Suppressor macrophage treated with lipopolysaccharide for 1 hour (primary cell): ENCODE measurements around the gene RPA1.

Experiments used
- DNase-seq, 3 donors: peaks; one replicate each; pipeline ENCODE4 v3.0.0-alpha.2; 2020 to 2022

Gene RPA1

DNA sequence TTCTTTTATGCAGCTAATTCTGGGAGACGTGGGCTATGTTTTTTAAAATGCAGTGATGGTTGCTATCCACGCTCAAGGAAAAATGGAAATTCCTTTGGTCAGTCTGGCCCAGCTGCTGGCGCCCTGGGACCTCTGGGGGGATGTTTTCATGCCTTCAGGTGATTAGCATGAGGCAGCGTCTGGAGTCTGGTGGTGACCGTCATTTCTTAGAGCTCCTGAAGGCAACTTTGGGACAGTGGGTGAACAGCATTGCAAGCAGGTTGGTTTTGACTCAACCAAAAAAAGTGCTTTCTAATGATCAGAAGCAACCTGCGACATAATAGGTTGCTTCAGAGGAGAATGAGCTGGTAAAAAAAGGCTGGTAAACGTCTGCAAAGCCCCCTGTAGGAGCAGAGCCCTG lies 82.3 kb downstream of the RPA1 start:
- no peak for DNase-seq

DNA sequence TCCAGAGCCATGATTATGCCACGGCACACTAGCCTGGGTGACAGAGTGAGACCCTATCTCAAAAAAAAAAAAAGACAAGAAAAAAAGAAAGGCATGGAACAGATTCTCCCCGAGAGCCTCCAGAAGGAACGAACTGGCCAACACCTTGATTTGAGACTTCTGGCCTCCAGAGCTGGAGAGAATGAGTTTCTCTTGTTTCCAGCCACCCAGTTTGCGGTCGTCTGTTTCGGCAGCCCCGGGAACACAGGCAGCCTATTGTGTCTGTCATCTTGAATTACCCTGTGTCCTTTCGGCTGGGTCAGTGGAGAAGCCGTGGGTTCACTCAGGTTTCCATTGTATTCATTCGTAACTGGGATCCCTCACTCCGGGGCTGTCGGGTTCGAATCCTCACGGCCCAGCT lies 83.9 kb downstream of the RPA1 start:
- no peak for DNase-seq

DNA sequence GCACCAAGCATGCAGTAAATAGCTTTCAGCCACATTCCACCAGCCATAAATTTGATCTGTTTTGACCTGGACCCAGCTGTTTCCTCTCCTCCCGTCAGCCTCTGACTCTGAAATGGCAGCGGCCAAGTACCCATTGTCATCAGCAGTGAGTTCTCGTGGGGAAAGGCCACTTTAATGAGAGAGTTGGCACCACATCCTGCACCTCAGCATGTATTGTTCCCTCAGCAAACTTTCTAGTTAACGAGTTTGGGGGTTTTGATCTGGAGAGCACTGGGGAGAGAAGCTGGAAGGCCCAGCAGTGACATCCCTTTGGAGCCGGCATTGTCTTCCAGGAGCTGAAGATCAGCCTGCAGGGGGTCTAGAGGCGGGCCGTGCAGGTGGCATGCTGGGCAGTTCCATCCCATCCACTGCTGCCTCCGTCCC lies 84.9 kb downstream of the RPA1 start:
- no peak for DNase-seq

DNA sequence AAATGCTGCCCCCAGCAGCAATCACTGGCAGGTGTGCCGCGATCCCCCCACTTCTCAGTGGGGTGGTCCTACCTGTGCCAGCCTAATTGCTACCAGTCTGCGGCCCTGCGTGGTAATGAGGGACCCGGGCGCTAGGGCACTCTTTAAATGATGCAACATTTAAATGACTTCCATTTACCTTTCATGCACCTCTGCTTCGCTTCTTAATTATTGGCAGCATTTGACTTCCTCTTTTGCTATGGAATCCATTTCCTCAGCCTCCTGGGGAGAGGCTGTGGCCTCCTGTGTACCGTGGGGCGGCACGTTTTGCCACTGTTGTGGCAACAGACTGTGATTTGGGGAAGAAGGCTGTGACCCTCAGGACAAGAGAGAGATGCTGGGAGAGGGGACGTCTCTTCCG lies 86.1 kb downstream of the RPA1 start:
- DNase-seq: no peak

DNA sequence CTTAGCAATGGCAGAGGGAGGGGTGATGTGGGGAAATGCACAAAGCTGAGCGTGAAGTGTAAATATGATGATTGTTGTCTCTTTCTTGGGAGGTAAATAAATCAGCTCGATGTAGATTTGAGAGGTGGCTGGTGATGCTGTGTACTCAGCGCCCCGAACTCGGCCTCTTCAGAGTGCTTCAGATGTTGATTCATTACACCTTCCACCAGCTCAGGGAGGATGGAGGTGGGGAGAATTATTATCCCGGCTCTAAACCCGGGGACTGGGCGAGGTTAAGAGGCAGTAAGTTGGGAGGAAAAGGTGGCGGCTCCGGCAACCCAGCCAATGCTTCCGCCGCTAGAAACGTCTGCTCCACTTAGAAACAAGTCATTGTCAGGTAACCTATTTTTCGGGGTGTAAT lies 86.5 kb downstream of the RPA1 start:
- DNase-seq: no peak

DNA sequence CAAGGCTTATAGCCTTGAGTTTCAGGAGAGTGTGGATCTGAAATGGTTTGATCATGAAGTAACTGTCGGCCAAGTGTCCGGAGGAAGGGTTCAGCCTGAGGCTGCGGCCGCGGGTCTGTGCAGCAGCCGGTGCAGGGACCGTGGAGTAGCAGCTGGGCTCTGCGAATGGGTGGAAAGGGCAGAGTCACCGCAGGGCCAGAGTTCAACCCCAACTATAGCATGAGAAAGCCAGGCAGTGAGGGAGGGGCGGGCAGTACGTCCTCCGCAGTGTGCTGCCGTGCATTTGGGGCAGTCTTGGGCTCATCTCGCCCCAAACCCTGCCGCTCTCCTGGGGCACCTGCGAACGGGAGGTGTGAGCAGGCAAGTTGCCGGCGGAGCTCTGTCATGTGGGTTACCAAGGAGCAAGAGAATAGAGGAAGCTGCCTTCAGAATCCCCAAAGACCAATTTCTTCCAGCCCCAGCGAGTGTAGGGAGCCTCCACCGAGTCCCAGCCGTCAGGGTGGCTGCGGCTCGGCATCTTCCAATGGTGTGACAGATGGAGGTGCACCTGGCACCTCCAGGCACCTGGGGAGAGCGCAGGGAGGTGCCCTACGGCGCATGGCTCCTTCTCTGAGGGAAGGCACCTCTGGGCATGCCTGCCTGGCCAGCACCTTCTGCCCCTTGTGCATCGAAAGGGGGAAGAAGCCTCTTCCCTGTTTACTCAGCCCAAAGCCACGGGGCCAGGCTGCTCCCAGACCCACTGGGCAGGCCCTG lies 87.3 kb downstream of the RPA1 start:
- DNase-seq: no peak

DNA sequence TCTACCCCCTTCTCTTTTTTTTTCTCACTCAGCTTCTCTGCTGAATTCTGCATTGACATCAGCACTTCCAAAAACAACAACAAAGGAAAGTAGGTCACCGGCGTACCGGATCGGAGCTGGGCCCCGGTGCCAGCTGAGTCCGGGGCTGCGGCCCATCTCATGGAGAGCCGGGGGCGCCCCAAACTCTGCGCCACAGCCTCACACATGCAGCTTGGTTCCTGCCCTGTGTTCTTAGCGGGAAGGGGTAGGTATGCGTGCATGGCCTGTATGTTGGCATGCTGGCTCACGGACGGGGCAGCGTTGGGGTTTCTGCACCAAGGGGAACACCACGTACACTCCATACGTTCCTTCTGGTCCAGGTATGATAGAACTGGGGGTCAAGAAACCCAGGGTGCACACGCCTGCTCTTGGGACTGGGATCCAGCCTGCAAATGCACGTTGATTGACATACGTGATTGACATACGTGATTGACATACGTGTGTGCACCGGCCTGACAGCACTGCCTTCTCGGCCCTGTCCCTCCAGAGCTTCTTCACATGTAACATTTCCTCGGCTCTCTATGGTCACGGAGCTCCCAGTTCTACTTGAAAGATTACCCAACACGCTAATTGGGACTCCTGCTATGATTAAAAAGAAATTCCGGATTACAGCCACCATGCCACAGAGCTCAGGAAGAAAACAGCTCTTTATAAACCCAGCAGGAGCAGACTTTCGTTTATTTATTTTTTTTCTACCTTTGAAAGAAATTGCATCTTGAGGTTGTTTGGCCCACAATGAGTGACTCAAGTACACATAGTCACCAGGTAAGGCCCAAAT lies 88.7 kb downstream of the RPA1 start:
- no peak for DNase-seq

DNA sequence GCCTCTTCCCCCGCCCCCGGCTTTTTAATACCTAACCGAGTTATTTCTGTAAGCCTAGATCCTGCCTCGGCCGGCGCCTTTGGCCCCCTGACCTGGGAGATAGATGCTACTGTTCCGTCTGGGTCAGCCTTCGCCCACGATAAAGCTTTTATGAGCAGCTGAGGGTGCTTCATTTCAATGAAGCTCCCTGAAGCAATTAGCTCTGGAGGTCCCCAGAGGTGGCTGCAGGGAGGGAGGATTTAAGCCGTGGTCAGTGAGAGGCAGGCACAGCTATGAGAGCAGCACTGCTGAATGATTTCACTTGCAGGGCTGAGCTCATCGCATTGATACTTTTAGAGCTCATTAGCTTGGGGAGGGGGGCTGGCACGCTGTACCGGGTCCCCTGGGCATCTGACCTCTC lies 89.4 kb downstream of the RPA1 start:
- no peak for DNase-seq

DNA sequence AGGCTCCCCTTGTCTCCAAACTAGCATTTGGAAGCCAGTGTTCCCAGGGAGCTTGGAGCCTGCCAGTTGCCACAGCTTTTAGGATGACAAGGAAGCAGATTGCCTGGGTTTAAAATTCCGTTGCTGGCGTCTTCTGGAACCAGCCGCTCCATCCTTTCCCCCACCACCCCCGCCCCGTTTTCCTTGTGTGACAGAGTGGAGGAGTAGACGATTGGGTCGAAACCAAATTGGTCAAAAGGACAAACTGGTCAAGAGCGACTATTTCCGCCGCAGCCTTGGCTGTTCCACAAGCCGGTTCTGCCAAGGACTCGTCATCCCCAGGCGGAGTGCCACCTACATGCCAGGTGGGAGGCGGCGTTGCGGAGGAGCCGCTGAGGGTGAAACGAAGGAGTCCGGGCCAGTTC lies 91.1 kb downstream of the RPA1 start:
- DNase-seq: no peak

DNA sequence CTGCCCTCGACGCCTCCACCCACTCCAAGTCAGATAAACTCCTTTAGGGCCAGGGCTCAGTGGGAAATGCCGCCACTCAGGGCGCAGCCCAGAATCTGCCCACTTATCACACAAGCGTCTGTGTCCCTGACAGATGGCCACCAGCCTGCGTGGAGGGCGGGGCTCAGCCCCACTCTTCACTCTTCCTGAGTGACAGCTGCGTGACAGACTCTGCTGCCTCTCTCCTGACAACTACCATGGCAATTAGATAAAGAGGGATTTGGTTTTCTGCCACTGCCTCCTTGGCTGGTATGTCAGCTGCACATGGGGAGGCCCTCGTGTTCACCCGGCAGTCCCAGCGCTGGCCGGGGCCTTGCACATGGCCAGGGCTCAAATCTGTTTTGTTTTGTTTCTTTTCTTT lies 99.2 kb downstream of the RPA1 start:
- no peak for DNase-seq

DNA sequence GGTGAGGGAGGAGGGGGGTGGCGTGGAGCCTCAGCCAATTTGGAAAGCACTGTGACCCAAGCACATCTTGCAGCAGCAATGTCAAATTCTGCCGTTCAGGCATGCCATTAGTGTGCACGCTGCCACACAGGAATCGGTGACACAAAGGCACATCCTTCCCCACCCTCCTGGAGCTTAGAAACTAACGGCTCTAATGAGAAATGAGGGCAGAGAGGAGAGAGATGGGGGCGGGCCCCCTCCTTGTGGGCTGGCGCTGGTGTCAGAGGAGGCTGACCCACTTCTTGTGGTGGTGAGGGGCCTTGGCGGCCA lies 100.5 kb downstream of the RPA1 start:
- DNase-seq: no peak

DNA sequence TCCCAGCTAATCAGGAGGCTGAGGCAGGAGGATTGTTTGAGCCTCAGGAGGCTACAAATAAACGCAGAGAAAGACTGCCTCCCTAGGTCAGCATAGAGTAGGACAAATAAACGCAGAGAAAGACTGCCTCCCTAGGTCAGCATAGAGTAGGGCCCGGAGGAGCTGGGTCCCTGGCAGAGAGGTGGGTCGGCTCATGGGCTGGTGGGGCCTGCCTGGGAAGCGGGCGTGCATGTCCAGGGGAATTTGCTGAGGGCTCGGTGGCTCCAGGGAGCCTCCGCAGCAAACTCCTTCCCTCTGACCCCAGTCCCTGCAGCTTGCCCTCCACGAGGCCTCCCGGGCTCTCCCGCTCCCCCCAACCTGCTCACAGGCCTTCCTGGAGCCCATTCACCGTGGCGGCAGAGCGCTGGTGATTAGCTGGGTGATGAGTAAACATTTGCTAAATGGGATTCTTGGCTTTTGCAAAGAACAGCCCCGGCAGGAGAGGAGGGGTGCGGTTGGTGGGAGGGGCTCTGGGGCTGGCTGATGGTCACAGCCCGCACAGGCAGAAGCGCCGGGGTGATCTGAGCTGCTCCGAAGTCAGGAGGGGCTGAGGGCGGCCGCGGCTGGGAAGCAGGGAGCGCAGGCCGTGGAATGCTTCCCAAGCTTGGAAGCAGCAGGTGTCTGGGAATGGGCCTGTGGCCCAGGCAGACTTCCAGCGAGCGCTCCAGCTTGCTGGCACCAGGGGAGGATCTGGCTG lies 102.2 kb downstream of the RPA1 start:
- DNase-seq: no peak

DNA sequence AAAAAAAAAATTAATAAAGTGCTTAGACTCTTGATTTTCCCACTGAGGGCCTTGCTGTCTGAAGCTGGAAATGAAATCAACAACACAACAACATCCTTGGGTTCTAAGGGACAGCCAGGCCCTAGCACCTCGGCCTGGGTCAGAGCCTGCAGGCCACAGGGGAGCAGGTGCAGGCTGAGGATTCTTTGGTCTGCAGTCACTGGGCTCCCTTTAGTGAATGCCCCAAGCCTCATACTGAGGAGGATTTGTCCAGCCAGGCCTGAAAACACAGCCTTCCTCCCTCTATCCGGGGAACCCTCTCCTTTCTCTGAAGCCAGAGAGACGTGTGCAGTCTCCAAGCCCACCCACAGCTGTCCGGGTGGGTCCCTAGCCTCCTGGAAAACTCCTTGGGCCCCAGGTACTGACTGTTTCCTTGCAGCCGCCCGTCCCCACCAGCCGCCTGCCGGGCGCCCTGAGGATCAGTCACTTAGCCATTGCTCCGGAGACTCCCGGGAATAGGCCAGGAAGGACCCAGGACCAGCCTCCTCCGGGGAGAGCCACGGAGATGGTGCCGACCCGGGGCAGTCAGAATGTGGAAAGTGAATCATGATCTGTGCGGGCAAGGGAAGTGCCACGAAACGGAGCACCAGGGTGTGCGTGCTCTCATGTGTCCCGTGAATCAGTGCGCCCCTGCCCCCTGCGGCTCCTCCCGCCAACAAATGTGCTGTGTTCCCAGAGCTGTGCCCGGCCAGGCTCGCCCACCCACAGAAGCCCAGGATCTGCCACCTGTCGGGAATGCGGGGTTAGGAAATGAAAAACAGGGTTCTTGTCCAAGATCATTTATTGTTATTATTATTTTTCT lies 104.3 kb downstream of the RPA1 start:
- DNase-seq: no peak

DNA sequence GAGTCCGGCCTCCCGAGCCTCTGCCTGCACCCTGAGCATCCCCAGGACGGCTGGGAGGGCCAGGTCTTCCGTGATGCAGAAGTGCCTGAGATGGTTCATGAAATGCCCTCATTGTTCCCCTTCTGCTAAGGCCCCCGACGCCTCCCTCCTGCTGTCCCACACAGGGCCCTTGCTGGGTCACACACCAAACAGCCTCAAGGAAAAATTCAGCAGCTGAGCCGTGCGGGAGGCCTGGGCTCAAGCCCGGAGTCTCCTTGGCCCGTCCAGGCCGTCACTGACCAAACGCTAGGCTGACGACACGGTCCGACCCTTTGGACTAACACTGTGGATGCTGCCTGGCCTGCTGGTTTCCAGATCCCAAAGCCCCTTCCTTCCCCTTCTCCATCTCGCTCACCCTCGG lies 105.1 kb downstream of the RPA1 start:
- no peak for DNase-seq

DNA sequence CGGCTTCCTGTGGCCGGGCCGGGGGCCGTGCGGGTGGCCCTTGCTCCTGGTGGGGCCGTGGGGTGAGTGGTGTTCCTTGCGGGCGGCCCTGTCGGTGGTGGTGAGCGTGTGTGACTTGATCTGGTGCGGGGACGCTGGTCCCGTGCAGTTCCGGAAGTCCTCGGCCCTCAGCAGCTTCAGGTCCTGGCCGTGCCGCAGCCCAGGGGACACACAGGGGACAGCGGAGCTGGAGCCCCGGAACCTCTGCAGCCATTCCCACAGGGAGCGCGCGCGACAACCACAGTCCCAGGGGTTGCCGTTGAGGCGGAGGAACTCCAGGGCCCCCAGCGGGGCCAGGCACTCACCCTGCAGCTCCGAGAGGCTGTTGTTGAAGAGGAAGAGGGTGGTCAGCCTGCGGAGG lies 107.0 kb downstream of the RPA1 start:
- DNase-seq: no peak

DNA sequence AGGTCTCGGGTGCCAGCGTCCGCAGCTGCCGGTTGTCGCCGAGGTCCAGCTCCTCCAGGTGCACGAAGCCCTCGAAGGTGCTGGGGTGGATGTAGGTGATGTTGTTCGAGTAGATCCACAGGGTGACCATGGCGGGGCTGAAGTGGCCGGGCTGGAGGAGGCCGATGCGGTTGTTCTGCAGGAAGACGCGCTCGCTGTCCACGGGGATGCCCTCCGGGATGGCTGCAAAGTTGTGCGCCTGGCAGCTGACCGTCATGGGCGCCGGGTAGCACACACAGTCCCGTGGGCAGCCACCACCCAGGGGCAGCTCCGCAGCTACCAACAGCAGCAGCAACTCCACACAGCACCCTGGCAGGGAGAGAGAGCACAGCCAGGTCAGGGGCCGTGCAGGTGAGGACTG lies 107.7 kb downstream of the RPA1 start:
- DNase-seq: no peak

DNA sequence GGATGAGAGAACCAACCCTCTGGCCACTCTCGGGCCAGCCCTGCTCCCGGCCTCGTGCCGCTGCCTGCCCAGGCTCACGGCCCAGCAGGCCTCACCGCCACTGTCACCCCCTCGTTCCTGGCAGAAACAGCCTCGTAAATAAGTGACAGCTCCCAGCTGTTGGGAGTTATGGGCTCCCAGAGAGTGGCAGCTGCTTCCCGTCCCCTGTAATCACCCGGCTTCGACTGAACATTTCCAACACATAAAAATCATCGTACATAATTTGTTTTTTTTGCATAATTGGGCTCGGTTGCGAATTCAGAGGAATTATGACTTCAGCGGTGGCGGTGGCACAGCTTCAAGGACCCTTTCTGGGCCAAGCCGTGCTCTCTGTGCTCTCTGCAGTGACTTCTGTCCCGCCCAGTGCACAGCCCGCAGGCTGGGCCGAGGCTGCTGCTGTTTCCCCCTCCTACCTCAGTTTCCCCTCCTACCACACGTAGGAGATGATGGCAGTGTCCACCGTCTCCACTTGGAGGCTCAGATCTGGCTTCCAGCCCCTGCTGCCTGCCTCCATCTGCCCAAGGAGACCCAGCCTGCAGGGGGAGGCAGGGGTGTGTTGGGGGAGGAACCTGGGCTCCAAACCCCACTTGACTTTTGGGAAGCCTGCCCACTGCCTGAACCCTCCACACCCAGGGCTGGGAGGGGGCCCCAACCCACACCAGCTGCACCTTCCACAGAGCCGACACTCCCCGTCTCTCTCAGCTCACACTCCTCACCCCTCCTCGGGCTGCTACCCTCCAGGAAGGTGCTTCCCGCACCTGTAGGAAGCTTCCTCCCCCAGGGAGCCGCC lies 110.4 kb downstream of the RPA1 start:
- DNase-seq: no peak

DNA sequence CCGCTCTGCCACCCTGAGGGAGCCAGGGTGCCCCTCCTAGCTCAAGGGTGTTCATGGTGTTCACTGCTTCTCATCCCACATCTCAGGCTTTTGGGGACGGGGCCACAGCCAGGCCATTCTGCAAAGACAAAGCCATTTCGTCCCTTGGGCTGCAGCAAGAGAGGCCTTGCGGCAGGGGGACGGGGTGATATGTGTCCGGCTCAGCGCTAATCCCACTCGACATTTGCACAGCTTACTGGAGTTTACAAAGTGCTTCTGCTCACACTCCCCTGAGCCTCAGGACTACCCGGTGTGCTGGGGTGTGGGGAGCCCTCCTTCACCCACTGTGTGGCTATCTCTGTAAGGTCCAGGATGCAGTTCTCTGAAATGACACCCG lies 111.0 kb downstream of the RPA1 start:
- DNase-seq: no peak

DNA sequence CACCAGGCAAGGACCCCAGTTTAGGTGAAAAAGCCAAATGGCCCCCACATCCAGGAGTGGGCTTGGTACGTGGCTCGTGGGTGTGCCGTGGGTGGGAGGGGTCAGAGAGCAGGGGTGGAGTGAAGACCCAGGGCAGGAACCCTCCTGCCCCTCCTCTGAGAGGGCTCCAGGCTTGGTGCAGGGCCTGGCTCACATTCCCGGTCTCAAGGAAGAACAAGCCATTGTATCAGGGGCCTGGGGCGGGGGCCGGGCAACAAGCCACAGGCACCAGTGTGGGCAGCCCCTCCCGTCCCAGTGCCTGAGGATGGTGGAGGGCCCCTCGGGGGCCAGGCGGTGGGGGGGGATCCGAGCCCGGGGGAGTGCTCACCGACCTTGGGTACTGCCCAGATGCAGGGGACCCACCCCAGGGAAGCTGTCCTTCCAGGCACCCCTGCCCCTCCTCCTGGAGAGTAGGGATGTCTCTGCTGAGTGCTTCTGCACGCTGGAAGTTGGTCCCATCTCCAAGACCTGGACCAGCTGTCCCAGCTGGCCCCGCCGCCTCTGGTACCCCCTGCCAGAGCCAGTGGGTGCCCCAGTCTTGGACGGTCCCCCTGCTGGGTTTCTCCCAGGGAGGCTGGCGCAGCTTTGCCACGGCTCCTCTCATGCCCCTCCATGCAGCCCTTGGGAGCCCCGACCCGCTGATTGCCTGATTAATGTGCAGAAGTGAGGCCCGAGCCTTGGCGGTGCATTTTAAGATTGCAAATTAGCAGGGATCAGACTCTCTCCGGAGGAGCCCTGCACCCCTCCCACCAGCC lies 111.7 kb downstream of the RPA1 start:
- no peak for DNase-seq

DNA sequence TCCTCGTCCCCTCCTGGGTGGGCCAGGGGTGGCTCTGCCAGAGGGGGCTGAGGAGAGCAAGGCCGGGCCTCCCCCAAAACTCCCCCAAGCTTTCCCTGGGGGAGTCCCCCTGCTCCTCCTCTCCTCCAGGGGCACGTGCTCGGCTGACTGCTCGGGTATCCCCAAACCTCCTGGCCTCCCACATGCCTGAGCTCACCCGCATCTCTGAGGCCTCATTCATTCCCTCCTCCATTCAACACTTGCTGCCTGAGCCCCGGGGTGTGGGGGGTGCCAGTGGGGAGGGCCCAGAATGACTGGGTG lies 112.2 kb downstream of the RPA1 start:
- DNase-seq: peak in 1 of 3 donors; percentile 29

DNA sequence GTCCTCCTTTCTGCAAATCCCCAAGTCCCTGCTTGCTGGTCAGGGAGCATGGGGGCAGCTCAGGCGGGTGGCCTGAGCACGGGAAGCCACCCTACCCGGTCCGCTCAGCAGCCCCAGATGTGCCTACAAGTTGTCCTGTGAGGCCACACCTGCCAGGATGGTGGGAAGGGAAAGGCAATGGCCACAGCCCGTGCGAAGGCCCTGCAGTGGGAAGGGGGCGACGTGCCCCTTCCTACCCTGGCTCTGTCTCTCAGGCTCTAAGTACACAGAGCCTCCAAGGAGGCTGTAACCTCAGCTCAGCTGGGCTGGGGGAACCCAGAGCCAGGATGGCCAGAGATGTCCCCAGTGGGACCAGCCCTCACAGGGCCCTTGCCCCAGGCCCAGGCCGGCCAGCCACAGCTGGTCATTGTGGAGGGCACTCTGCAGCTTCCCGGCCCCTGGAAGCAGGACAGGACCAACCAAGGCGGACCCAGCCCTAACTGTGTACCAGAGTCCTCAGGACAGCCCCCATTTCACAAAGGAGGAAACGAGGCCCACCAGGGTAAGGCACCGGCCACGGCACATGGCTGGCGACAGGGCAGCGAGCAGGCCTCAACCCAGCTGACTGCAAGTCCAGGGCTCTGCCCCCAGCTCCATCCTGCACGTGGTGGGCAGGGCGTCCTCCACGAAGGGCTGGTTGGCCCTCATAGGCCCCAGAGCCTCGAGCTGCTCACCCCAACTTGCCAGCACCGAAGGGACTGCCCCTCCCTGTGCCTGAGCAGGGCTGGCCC lies 113.0 kb downstream of the RPA1 start:
- DNase-seq: no peak
